GM19193 (cell line): ENCODE data around the gene MMP19.

ENCODE experiments used
- POLR2A ChIP-seq: IDR thresholded peaks from 4 replicates; pipeline ENCODE4 v1.6.1; 2011; ENCODE audit not compliant: insufficient read depth, insufficient read length; ENCODE audit errors: extremely low read depth

The MMP19 gene

GRCh38 chr12:55845785-55846496 is 3.2 kb upstream of the MMP19 start:
- TF ChIP-seq POLR2A = no peak

GRCh38 chr12:55845361-55845760 is 2.6 kb upstream of the MMP19 start:
- no peak for TF ChIP-seq POLR2A

GRCh38 chr12:55844961-55845360 is 2.2 kb upstream of the MMP19 start:
- no peak for TF ChIP-seq POLR2A

GRCh38 chr12:55843431-55843830 is 695 bp upstream of the MMP19 start:
- no peak for TF ChIP-seq POLR2A

GRCh38 chr12:55840581-55841351 is 2.0 kb downstream of the MMP19 start:
- TF ChIP-seq POLR2A = no peak

- TF ChIP-seq POLR2A = no peak
Measured at GRCh38 chr12:55839345-55840140, 3.2 kb downstream of the MMP19 start.

GRCh38 chr12:55838361-55838760 is 4.4 kb downstream of the MMP19 start:
- TF ChIP-seq POLR2A = no peak

GRCh38 chr12:55833056-55833455 is 9.7 kb downstream of the MMP19 start:
- no peak for TF ChIP-seq POLR2A

- no peak for TF ChIP-seq POLR2A
Measured at GRCh38 chr12:55831447-55831815, 11.3 kb downstream of the MMP19 start.

- peak; percentile 38 for TF ChIP-seq POLR2A
Measured at GRCh38 chr12:55830601-55831446, 11.9 kb downstream of the MMP19 start.

GRCh38 chr12:55829967-55830600 is 12.7 kb downstream of the MMP19 start:
- TF ChIP-seq POLR2A = no peak

- no peak for TF ChIP-seq POLR2A
Measured at GRCh38 chr12:55828357-55828756, 14.4 kb downstream of the MMP19 start.

- TF ChIP-seq POLR2A = peak; percentile 24
Measured at GRCh38 chr12:55827806-55828205, 14.9 kb downstream of the MMP19 start.

- TF ChIP-seq POLR2A = no peak
Measured at GRCh38 chr12:55824726-55825125, 18.0 kb downstream of the MMP19 start.

GRCh38 chr12:55823419-55823818 is 19.3 kb downstream of the MMP19 start:
- TF ChIP-seq POLR2A = no peak

- no peak for TF ChIP-seq POLR2A
Measured at GRCh38 chr12:55822228-55822627, 20.5 kb downstream of the MMP19 start.
